H9 (cell line): ENCODE measurements around the gene PTPRK. TPM values are rescaled to one million over a fixed set of nuclear protein-coding genes. Genes with fewer than 3 reads are reported as not detected.

ENCODE experiments used
- DNase-seq: peaks from one replicate; pipeline ENCODE4 v3.0.0-alpha.2; 2017
- H2AFZ ChIP-seq: one replicate; pipeline ENCODE4 v1.6.1; 2013; ENCODE audit warnings: mild to moderate bottlenecking, low read length, control low read depth, moderate library complexity
- H2AK5ac ChIP-seq: 2 replicates; pipeline ENCODE4 v1.6.1; 2013; ENCODE audit warnings: low read length, control low read depth, mixed read lengths; ENCODE audit not compliant: insufficient read length
- H2BK120ac ChIP-seq: one replicate; pipeline ENCODE4 v1.6.1; 2013; ENCODE audit warnings: low read depth, mild to moderate bottlenecking, low read length, control low read depth, inconsistent platforms; ENCODE audit not compliant: poor library complexity, severe bottlenecking
- H2BK12ac ChIP-seq: 2 replicates; pipeline ENCODE4 v1.6.1; 2013; ENCODE audit warnings: low read length, control low read depth, mixed read lengths, low read depth; ENCODE audit not compliant: insufficient read length
- H2BK15ac ChIP-seq: 2 replicates; pipeline ENCODE4 v1.6.1; 2013; ENCODE audit warnings: low read depth, low read length, control low read depth
- H2BK20ac ChIP-seq: one replicate; pipeline ENCODE4 v1.6.1; 2013; ENCODE audit warnings: low read depth, mild to moderate bottlenecking, low read length, control low read depth, inconsistent platforms; ENCODE audit not compliant: poor library complexity, severe bottlenecking
- H2BK5ac ChIP-seq: 2 replicates; pipeline ENCODE4 v1.6.1; 2013; ENCODE audit warnings: low read length, control low read depth, mixed read lengths; ENCODE audit not compliant: insufficient read length
- H3K14ac ChIP-seq: 2 replicates; pipeline ENCODE4 v1.6.1; 2013; ENCODE audit warnings: low read length, control low read depth; ENCODE audit not compliant: insufficient read depth
- H3K18ac ChIP-seq: 2 replicates; pipeline ENCODE4 v1.6.1; 2013; ENCODE audit warnings: low read depth, mild to moderate bottlenecking, mixed read lengths, low read length, control low read depth; ENCODE audit not compliant: insufficient read length
- H3K23ac ChIP-seq: 2 replicates; pipeline ENCODE4 v1.6.1; 2013; ENCODE audit warnings: low read length, control low read depth, mixed read lengths, low read depth; ENCODE audit not compliant: insufficient read length
- H3K23me2 ChIP-seq: 2 replicates; pipeline ENCODE4 v1.6.1; 2013; ENCODE audit warnings: low read depth, mild to moderate bottlenecking, mixed read lengths, low read length, control low read depth; ENCODE audit not compliant: insufficient read length, poor library complexity, severe bottlenecking
- H3K27ac ChIP-seq: 2 replicates; pipeline ENCODE4 v1.5.1; 2013; ENCODE audit warnings: low read length, control low read depth, mixed read lengths, low read depth; ENCODE audit not compliant: insufficient read length
- H3K27me3 ChIP-seq: 2 replicates; pipeline ENCODE4 v1.6.1; 2013; ENCODE audit warnings: low read length, control low read depth, inconsistent platforms; ENCODE audit not compliant: insufficient read depth
- H3K4ac ChIP-seq: 2 replicates; pipeline ENCODE4 v1.6.1; 2013; ENCODE audit warnings: low read depth, mild to moderate bottlenecking, control low read depth, inconsistent platforms, low read length, moderate library complexity
- H3K4me1 ChIP-seq: 2 replicates; pipeline ENCODE4 v1.6.1; 2013; ENCODE audit warnings: low read length, control low read depth, inconsistent platforms; ENCODE audit not compliant: insufficient read depth
- H3K4me2 ChIP-seq: 2 replicates; pipeline ENCODE4 v1.6.1; 2013; ENCODE audit warnings: low read length, control low read depth, mixed read lengths; ENCODE audit not compliant: insufficient read length, insufficient read depth
- H3K56ac ChIP-seq: 2 replicates; pipeline ENCODE4 v1.6.1; 2013; ENCODE audit warnings: low read depth, mild to moderate bottlenecking, mixed read lengths, low read length, control low read depth; ENCODE audit not compliant: insufficient read length
- H3K79me1 ChIP-seq: 2 replicates; pipeline ENCODE4 v1.6.1; 2013; ENCODE audit warnings: low read depth, mild to moderate bottlenecking, moderate library complexity, low read length, control low read depth, inconsistent platforms; ENCODE audit not compliant: insufficient read depth, poor library complexity, severe bottlenecking
- H3K79me2 ChIP-seq: 2 replicates; pipeline ENCODE4 v1.6.1; 2013; ENCODE audit warnings: low read length, control low read depth, inconsistent platforms; ENCODE audit not compliant: insufficient read depth
- H3K9ac ChIP-seq: 2 replicates; pipeline ENCODE4 v1.6.1; 2013; ENCODE audit warnings: low read length, control low read depth, mixed read lengths; ENCODE audit not compliant: insufficient read length; ENCODE audit errors: extremely low read depth
- H3K9me3 ChIP-seq: one replicate; pipeline ENCODE4 v1.6.1; 2013; ENCODE audit warnings: low read depth, low read length, inconsistent platforms; ENCODE audit not compliant: control insufficient read depth
- H3T11ph ChIP-seq: one replicate; pipeline ENCODE4 v1.6.1; 2013; ENCODE audit warnings: mild to moderate bottlenecking, low read length, control low read depth, inconsistent platforms
- H4K20me1 ChIP-seq: one replicate; pipeline ENCODE4 v1.6.1; 2013; ENCODE audit not compliant: control insufficient read depth, insufficient read length, insufficient read depth
- H4K5ac ChIP-seq: 2 replicates; pipeline ENCODE4 v1.6.1; 2013; ENCODE audit warnings: low read depth, mild to moderate bottlenecking, mixed read lengths, low read length, control low read depth; ENCODE audit not compliant: insufficient read length
- H4K8ac ChIP-seq: replicated peaks from 2 replicates; pipeline ENCODE4 v1.6.1; 2013; ENCODE audit warnings: low read length, control low read depth, mixed read lengths, low read depth; ENCODE audit not compliant: insufficient read length
- H4K91ac ChIP-seq: 2 replicates; pipeline ENCODE4 v1.6.1; 2013; ENCODE audit warnings: low read depth, mild to moderate bottlenecking, moderate library complexity, mixed read lengths, low read length, control low read depth; ENCODE audit not compliant: insufficient read length
- H3K27ac Mint-ChIP-seq, 3 experiments: 2 replicates in 2 of 3; 3 replicates in 1 of 3; pipeline ENCODE4 v1.8.0; 2020 to 2021; ENCODE audit warnings: mixed read lengths in 3 of 3, mild to moderate bottlenecking in 1 of 3, moderate library complexity in 1 of 3
- H3K27me3 Mint-ChIP-seq: 2 replicates; pipeline ENCODE4 v1.8.0; 2021; ENCODE audit warnings: low read depth, mild to moderate bottlenecking, moderate library complexity, mixed read lengths
- H3K36me3 Mint-ChIP-seq, 3 experiments: 2 replicates in 2 of 3; 3 replicates in 1 of 3; pipeline ENCODE4 v1.8.0; 2020 to 2021; ENCODE audit warnings: low read depth in 3 of 3, mixed read lengths in 3 of 3; ENCODE audit not compliant: insufficient read depth in 1 of 3
- H3K4me1 Mint-ChIP-seq, 2 experiments: 2 replicates each; pipeline ENCODE4 v1.8.0; 2020; ENCODE audit warnings: mixed read lengths in 2 of 2
- H3K4me3 Mint-ChIP-seq, 2 experiments: 2 replicates in 1 of 2; 3 replicates in 1 of 2; pipeline ENCODE4 v1.8.0; 2020 to 2021; ENCODE audit warnings: mild to moderate bottlenecking in 2 of 2, mixed read lengths in 2 of 2, moderate library complexity in 1 of 2
- H3K9me3 Mint-ChIP-seq, 2 experiments: 2 replicates in 1 of 2; 3 replicates in 1 of 2; pipeline ENCODE4 v1.8.0; 2020; ENCODE audit warnings: mild to moderate bottlenecking in 2 of 2, mixed read lengths in 2 of 2, moderate library complexity in 1 of 2
- WGBS: extraction: QIAGEN DNeasy Blood & Tissue Kit; methylation state at CpG from one replicate; pipeline ENCODE4 v1.1.7; 2013; ENCODE audit warnings: missing lambda C conversion rate, low lambda C conversion rate, mixed read lengths; ENCODE audit not compliant: insufficient read length; ENCODE audit errors: extremely low coverage; 5-methylcytosine and 5-hydroxymethylcytosine counted together
- total RNA-seq: library from RNA; stranded (reverse); gene quantifications from 2 replicates; pipeline ENCODE4 v1.2.1, GENCODE V29; 2021
- TF ChIP-seq, protein P1 (sequence below): fragments of 200-600 bp; sonication (generic); conservative IDR thresholded peaks from 3 replicates; pipeline ENCODE4 v1.8.0; 2021; ENCODE audit warnings: antibody characterized with exemption, mild to moderate bottlenecking

Gene PTPRK
- total RNA-seq, 1 experiment from 2014 or later: 47.9 TPM

DNA sequence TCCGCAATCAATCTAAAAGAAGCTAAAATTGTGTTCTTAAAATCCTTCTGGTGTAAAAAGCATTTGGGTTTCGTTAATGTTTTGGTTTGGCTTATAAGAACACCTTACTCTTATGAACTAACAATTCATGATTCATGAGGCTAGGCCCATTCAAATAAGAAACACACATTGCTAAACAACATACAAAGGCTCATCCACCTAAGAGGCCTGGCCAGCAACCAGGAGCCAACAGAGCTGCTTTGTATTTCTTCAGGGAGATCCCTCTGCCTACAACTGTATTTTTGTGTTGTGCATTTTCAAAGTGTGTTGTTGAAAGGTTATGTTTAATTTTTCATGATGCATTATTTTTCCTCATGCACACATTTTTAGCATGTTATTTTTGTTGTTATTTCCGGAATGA, 98.6 kb downstream of the PTPRK start:
- no peak overlapping the region for H3K23ac ChIP-seq
- no peak overlapping the region for H2AFZ ChIP-seq
- H3K79me1 ChIP-seq: peaks cover 3% of the 10 kb centered on the region
- no peaks in the 10 kb centered on the region for H3K4me1 ChIP-seq
- H4K20me1 ChIP-seq: no peaks in the 10 kb centered on the region
- no peak overlapping the region for H2BK5ac ChIP-seq
- H3K79me2 ChIP-seq: peaks cover 2% of the 10 kb centered on the region; the same call in 1 of the 2 replicates
- Mint-ChIP-seq H3K4me1 (peaks cover 7 to 9% of the 10 kb centered on the region in 2 experiments; a peak in 2 of 4 replicates), H3K9me3 (0 out of 5 replicates have a peak, but pooled peaks cover 0 to 2% of the 10 kb centered on the region in 2 experiments), H3K27ac (no peak overlapping the region), H3K27me3 (no peaks in the 10 kb centered on the region), H3K36me3 (0 out of 7 replicates have a peak, but pooled peaks cover 0 to 5% (median 3%) of the 10 kb centered on the region in 3 experiments), H3K4me3 (no peak overlapping the region)
- no peak overlapping the region for H4K5ac ChIP-seq
- H3K4me2 ChIP-seq: no peak overlapping the region
- no peak overlapping the region for H2AK5ac ChIP-seq
- no peak overlapping the region for H2BK12ac ChIP-seq
- no peak overlapping the region for H2BK20ac ChIP-seq
- no peak overlapping the region for H2BK120ac ChIP-seq
- no peak overlapping the region for H4K8ac ChIP-seq
- H3K27ac ChIP-seq: no peak overlapping the region
- no CpG with 5 or more reads among the region's 3 CpGs for WGBS
- no peak overlapping the region for H3K4ac ChIP-seq
- TF ChIP-seq, protein P1, sequence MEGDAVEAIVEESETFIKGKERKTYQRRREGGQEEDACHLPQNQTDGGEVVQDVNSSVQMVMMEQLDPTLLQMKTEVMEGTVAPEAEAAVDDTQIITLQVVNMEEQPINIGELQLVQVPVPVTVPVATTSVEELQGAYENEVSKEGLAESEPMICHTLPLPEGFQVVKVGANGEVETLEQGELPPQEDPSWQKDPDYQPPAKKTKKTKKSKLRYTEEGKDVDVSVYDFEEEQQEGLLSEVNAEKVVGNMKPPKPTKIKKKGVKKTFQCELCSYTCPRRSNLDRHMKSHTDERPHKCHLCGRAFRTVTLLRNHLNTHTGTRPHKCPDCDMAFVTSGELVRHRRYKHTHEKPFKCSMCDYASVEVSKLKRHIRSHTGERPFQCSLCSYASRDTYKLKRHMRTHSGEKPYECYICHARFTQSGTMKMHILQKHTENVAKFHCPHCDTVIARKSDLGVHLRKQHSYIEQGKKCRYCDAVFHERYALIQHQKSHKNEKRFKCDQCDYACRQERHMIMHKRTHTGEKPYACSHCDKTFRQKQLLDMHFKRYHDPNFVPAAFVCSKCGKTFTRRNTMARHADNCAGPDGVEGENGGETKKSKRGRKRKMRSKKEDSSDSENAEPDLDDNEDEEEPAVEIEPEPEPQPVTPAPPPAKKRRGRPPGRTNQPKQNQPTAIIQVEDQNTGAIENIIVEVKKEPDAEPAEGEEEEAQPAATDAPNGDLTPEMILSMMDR: no peak
- no peak overlapping the region for H3T11ph ChIP-seq
- no peak overlapping the region for H2BK15ac ChIP-seq
- no peak overlapping the region for H3K9ac ChIP-seq
- no peaks in the 10 kb centered on the region for H3K9me3 ChIP-seq
- no peak overlapping the region for H3K56ac ChIP-seq
- no peaks in the 10 kb centered on the region for H3K27me3 ChIP-seq
- H3K18ac ChIP-seq: no peak overlapping the region
- no peak overlapping the region for H3K14ac ChIP-seq
- no peak overlapping the region for H4K91ac ChIP-seq
- no peaks in the 10 kb centered on the region for H3K23me2 ChIP-seq
- no peak for DNase-seq
